Osteocyte (in vitro differentiated cells): ENCODE measurements around the gene EMID1. TPM values are rescaled to one million over a fixed set of nuclear protein-coding genes. Genes with fewer than 3 reads are reported as not detected.

Experiments used
- DNase-seq: peaks from one replicate; pipeline ENCODE4 v3.0.0; 2021; ENCODE audit warnings: mixed read lengths; ENCODE audit not compliant: unreplicated experiment; ENCODE audit errors: extremely low spot score
- H3K27ac Mint-ChIP-seq: one replicate; pipeline ENCODE4 v1.8.0; 2021; ENCODE audit warnings: mild to moderate bottlenecking, mixed read lengths; ENCODE audit not compliant: unreplicated experiment
- H3K27me3 Mint-ChIP-seq: one replicate; pipeline ENCODE4 v1.8.0; 2021; ENCODE audit warnings: mixed read lengths; ENCODE audit not compliant: unreplicated experiment
- H3K36me3 Mint-ChIP-seq: one replicate; pipeline ENCODE4 v1.8.0; 2021; ENCODE audit warnings: mixed read lengths; ENCODE audit not compliant: unreplicated experiment
- H3K4me1 Mint-ChIP-seq: one replicate; pipeline ENCODE4 v1.8.0; 2021; ENCODE audit warnings: mixed read lengths; ENCODE audit not compliant: unreplicated experiment
- H3K4me3 Mint-ChIP-seq: one replicate; pipeline ENCODE4 v1.8.0; 2021; ENCODE audit warnings: mild to moderate bottlenecking, moderate library complexity, mixed read lengths; ENCODE audit not compliant: unreplicated experiment
- H3K9me3 Mint-ChIP-seq: one replicate; pipeline ENCODE4 v1.8.0; 2021; ENCODE audit warnings: mixed read lengths; ENCODE audit not compliant: unreplicated experiment
- total RNA-seq: library from RNA; stranded (reverse); gene quantifications from 2 replicates; pipeline ENCODE4 v1.2.1, GENCODE V29; 2021
- TF ChIP-seq, protein P1 (sequence below): fragments of 200-600 bp; sonication (generic); IDR thresholded peaks from 2 replicates; pipeline ENCODE4 v1.5.0; 2021; ENCODE audit warnings: antibody characterized with exemption, mild to moderate bottlenecking, moderate library complexity

EMID1 gene
- total RNA-seq, 1 donor from 2014 or later, result 0.51 TPM

DNA sequence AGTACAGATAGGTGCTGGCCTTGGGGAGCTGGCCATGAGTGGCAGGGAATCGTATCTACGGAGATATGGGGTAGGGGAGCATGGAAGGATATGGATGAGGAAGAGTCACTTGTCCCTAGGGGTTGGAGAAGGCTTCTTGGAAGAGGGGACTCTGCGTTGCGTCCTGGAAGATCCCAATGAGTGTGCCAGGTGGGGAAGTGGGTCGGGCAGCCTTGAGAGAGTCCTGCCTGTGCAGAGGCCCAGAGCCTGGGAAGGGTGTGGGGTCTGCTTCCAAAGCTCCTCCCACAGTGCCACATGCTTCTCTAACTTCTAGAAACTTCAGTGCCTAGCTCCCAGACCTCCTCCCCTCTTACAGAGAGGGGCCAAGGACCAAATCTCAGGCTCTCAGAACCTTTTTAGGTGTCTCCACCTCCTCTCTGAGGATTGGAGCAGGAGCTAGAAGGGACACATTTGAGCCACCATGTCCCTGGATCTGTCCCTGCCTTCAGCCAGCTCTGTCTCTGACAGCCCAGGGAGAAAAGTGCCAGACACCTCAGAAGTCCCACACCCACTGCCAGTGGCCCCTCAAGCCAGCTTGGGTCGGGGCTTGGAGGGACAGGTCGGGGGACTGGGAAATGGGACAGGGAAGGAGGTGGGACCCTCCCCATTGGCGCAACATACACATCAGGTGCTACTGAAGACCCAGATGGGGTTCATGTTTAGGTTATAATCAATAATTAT is 51.1 kb downstream of the EMID1 start:
- DNase-seq, result peak; percentile 72
- Mint-ChIP-seq H3K27me3 (peaks cover 3% of the 10 kb centered on the region), H3K9me3 (no peaks in the 10 kb centered on the region), H3K27ac (no peak overlapping the region), H3K4me1 (no peaks in the 10 kb centered on the region), H3K36me3 (no peaks in the 10 kb centered on the region), H3K4me3 (no peak overlapping the region)
- TF ChIP-seq, protein P1, sequence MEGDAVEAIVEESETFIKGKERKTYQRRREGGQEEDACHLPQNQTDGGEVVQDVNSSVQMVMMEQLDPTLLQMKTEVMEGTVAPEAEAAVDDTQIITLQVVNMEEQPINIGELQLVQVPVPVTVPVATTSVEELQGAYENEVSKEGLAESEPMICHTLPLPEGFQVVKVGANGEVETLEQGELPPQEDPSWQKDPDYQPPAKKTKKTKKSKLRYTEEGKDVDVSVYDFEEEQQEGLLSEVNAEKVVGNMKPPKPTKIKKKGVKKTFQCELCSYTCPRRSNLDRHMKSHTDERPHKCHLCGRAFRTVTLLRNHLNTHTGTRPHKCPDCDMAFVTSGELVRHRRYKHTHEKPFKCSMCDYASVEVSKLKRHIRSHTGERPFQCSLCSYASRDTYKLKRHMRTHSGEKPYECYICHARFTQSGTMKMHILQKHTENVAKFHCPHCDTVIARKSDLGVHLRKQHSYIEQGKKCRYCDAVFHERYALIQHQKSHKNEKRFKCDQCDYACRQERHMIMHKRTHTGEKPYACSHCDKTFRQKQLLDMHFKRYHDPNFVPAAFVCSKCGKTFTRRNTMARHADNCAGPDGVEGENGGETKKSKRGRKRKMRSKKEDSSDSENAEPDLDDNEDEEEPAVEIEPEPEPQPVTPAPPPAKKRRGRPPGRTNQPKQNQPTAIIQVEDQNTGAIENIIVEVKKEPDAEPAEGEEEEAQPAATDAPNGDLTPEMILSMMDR, result no peak

DNA sequence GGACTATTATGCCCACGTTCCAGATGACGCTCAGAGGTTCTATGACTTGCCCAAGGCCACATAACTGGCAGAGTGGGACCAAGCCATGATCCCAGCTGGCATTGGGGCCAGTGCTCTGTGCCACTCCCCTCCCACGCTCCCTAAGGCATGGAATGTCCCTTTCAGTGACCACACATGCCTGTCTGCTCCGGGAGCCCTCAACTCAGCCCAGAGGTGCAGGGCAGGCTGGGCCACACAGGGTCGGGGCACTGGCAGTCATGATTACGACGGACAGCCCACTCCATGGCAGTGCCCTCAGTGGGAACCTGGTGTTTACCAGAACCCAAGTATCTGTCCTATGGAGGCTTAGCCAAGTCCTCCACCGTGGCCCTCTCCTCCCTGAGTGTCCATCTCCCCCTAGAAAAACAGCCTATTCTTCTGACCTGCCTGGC is 52.1 kb downstream of the EMID1 start:
- no peaks in the 10 kb centered on the region for H3K27me3 Mint-ChIP-seq
- H3K36me3 Mint-ChIP-seq, result no peaks in the 10 kb centered on the region
- no peak overlapping the region for H3K27ac Mint-ChIP-seq
- TF ChIP-seq, protein P1, result no peak
- H3K4me3 Mint-ChIP-seq, result no peak overlapping the region
- no peak for DNase-seq
- H3K4me1 Mint-ChIP-seq, result no peaks in the 10 kb centered on the region
- H3K9me3 Mint-ChIP-seq, result no peaks in the 10 kb centered on the region

DNA sequence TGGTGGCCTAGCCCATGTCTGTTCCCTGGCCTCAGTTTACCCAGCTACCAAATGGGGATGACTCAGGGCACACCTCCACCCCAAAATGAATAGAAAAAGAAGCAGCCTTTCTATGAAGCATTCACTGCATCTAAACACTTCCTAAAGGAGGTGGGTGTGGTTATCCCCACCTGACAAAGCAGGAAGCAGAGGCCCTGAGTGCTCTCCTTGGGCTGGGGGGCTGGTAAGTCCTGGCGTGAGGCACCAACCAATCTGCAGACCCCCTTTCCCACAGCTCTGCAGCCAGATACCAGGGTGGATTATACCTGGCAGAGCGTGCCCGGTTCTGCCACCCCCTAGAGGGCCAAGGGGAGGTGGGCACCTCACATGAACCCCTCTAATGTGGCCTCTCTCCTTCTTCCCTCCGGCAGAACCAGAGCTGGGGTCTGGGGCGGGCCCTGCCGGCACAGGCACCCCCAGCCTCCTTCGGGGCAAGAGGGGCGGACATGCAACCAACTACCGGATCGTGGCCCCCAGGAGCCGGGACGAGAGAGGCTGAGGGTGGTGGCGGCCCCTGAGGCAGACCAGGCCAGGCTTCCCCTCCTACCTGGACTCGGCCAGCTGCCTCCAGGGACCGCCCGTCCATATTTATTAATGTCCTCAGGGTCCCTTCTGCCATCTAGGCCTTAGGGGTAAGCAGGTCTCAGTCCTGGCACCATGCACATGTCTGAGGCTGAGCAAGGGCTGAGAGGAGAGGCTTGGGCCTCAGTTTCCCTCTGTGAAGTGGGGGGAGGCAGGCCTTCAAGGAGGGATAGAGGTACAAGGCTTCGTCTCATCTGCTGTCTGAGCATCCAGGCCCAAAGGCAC is 52.9 kb downstream of the EMID1 start:
- Mint-ChIP-seq H3K36me3 (no peaks in the 10 kb centered on the region), H3K4me3 (no peak overlapping the region), H3K27ac (no peak overlapping the region), H3K9me3 (no peaks in the 10 kb centered on the region), H3K4me1 (no peaks in the 10 kb centered on the region), H3K27me3 (no peaks in the 10 kb centered on the region)
- peak; percentile 80 for DNase-seq
- TF ChIP-seq, protein P1, result no peak

DNA sequence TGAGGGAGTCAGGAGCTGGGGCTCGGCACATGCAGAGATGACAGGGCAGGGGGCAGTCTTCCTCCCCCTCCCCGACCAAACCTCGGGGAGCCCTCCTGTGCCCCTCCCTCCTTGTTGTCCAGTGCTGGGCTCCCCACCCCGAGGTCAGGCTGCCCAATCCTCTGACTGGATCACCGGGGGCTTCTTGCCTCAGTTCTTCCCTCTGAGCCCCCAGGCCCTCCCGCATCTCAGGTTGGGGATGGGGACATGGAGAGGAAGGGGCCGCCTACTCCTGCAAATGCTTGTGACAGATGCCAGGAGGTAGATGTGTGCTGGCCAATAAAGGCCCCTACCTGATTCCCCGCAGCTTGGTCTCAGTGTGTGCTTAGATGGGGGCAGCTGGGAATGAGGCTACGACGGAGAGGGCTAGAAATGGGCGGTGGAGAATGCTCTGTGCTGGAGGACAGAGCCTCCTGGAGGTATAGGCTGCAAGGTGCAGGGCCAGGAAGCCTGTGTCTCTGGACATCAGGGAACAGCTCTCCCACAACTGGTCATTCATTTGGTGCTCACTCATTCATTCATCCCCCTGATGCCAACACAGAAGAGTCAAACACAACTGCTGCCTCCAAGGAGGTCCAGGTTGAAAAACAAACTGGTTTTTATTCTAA is 53.7 kb downstream of the EMID1 start:
- H3K4me3 Mint-ChIP-seq, result no peak overlapping the region
- H3K27ac Mint-ChIP-seq, result no peak overlapping the region
- no peaks in the 10 kb centered on the region for H3K4me1 Mint-ChIP-seq
- H3K36me3 Mint-ChIP-seq, result no peaks in the 10 kb centered on the region
- H3K27me3 Mint-ChIP-seq, result no peaks in the 10 kb centered on the region
- TF ChIP-seq, protein P1, result peak; percentile 7
- peak; percentile 54 for DNase-seq
- H3K9me3 Mint-ChIP-seq, result no peaks in the 10 kb centered on the region
